SW 1271 (cell line): ENCODE measurements around the gene KCNAB1.

ENCODE experiments used
- DNase-seq, 2 experiments: peaks; one replicate each; lab custom pipeline; 2025; lab: John Stamatoyannopoulos, UW

The KCNAB1 gene

GRCh38 chr3:156371701-156372100, 251.3 kb downstream of the KCNAB1 start:
- no peak for DNase-seq

GRCh38 chr3:156373095-156373494, 252.7 kb downstream of the KCNAB1 start:
- DNase-seq = no peak

GRCh38 chr3:156373654-156374053, 253.3 kb downstream of the KCNAB1 start:
- DNase-seq = no peak

- DNase-seq = no peak
Measured at GRCh38 chr3:156376199-156376598, 255.8 kb downstream of the KCNAB1 start.

DNA sequence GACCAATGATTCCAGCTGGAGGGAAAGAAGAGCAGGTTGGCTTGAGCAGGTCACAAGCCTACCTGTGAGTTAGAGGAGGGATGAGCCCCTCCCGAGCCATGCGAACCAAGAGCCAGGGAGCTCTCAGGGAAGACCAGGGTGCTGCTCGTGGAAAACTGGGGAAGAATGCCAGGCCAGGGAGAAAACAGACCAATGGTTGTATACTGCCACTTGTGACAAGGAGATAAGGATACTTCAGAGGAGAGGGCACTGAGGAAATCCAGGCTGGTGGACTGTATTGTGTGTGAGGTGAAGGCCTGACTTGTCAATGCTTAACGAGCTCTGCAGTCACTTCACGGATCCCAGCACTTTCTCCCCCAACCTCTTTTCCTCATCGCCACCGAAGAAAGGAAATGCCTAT, 256.9 kb downstream of the KCNAB1 start:
- DNase-seq = no peak

- DNase-seq = no peak
Measured at GRCh38 chr3:156377718-156378117, 257.3 kb downstream of the KCNAB1 start.

- DNase-seq = no peak
Measured at GRCh38 chr3:156378871-156379270, 258.5 kb downstream of the KCNAB1 start.

DNA sequence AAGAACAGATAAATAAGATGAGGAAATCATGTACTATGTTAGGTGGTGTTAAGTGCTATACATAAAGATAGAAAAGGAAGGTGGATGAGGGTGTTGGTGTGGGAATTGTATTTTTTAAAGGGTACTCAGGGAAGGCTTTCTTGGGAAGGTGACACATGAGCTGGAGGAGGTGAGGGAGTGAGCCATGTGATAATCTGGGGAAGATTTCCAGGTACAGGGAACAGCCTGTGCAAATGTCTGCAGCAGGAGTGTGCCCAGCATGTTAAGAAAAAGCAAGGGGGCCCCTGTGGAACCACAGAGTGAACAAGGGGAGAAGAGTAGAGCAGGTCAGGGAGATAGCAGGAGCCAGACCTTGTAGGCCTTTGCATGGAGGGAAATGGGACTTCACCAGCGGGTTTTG, 258.9 kb downstream of the KCNAB1 start:
- no peak for DNase-seq

DNA sequence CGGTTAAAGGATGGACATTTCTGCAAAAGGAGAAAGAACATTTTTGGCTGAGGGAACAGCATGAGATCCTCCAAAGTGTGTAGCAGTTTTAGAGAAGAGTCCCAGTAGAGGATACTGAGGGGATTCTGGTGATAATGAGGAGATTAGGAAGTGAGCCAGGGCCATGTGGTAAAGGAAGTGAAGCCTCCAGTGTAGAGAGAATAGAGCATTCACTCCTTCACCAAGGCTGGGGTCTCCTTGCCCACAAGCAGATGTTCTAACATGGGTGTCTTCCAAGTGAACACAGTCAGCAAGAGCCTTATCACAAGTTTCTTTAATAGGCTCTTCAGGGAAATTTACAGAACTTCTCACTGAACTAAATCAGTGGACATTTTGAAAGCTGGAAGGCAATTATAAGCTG, 260.9 kb downstream of the KCNAB1 start:
- no peak for DNase-seq

DNA sequence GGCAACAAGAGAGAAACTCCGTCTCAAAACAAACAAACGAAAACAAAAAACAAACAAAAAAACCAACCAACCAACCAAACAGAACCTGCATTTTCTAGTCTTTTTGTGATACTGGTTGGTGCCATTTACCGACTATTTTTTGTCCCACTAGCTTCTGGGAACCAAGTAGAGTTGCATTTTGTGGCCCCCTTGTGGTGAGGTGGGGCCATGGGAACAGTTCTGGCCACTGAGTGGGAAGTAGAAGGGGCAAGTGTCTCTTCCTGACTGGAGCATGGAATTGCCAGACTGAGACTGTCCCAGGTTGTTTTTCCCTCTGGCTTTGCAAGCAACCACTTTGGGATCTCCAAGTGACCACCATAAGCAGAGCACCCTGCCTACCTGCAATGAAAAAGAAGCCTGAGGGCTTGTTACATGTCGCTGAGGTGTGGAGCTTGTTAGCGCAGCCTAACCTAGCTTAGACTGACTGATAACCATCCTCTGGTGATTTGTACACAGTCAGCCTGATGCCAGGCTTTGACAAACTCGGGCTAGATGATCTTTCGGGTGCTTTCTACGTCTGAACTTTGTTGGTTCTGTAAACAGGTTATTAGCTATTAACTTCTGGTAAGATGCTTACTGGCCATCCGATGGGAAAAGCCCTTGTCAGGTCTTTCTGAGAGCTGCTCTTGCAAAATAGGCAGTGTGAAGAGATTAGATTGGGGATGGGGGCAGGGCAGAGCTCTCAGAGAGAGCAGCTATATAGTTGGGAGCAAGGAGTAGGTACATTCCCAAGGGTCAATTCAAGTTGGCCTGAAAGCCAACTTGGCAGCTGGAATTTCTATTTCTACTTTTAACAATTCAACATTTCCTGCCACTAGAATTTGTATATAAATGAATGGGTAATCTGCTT, 262.3 kb downstream of the KCNAB1 start:
- peak in 1 of 2 experiments; percentile 32 for DNase-seq

GRCh38 chr3:156383441-156384025, 263.2 kb downstream of the KCNAB1 start:
- DNase-seq = no peak

DNA sequence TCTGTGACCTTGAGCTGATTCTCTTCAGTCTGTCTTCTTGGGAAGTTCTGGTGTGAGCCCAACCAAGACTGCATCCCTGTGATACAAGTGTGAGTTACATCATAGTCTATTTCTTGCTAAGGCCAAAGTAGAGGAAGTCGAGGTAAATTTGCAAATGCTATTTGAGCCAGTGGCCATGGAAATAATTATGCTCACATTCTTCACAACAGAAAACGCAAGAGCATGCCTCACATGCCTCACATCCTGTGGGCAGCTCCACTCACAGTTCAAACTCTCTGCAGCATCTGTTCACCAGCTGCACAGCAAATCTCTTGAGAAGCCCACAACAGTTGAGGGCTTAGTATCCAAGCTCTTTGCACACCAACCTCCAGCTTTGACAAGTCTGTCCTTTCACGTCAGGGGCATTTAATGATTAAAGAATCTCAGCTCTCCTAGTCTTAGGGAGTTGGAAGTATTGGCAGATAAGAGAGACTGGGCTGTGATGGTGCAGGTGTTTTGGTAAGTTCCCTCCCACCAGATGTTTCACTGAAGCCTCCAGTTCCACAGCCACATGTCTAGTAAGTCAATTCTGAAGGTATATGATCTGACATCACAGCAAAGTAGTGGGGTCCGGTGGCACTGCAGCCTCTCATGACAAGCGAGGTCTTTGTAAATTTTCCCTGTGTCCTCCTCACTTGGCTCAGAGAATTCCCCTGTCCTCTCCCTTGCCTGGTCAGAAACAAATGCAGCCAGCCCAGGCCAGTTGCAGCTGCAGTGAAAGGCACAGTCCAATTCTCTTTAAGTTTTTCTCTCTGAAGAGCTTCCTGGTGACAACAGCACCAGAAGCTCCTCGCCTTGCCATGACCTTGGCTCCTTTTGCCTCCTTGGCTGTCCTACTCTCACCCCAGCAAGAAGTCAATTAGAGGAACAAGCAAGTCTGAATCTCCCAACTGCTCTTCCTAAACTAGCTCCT, 268.4 kb downstream of the KCNAB1 start:
- no peak for DNase-seq

GRCh38 chr3:156389449-156389950, 269.1 kb downstream of the KCNAB1 start:
- no peak for DNase-seq

DNA sequence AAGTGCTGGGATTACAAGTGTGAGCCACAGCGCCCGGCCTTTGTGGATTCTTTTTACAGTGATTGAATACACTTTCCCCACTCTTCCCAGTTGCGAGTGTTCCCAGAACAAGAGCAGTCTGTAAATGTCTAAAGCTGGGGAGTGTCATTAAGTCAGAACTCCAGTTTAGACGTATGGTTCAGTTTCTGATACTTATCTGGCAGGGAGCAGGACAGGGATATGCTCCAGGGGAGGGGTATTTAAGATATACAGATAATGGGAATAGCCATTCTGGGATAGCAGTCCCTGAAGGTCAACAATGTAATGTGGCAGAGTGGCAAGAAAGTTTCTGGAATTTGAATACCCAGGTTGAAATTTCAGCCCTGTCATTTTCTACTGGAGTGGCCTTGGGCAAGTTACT, 270.5 kb downstream of the KCNAB1 start:
- DNase-seq = no peak

DNA sequence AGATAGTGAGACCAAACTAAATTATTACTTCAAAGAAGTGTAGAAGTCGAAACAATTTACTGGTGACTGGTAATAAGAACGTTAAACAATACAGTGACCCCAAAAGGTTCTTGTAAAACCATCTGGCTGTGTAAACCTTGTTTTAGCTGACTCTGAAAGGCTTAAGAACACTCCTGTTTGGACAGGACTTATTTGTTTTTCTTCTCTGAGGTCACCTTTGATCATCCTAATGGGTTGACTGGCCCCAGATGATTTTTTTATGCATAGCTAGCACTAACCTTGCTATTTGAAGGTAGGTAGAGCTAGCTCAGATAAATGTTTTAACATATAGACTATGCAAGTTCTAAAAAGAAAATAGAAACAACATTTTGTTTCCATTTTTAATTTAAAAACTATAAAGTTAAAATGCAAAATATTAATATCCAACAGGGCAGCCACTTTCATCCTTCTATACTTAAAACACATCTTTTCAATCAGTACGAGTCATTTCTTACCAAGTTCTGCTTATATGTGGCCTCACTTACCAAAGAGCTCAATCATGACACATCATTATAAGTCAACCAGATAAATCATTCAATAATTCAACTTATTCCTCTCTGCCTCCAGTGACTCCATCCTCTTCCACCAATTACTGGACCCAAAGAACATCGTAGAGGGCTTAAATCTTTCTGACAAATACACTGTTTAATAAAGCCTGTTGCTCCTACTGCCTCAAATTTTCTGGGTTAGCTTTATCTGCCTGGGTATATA, 275.8 kb downstream of the KCNAB1 start:
- no peak for DNase-seq

DNA sequence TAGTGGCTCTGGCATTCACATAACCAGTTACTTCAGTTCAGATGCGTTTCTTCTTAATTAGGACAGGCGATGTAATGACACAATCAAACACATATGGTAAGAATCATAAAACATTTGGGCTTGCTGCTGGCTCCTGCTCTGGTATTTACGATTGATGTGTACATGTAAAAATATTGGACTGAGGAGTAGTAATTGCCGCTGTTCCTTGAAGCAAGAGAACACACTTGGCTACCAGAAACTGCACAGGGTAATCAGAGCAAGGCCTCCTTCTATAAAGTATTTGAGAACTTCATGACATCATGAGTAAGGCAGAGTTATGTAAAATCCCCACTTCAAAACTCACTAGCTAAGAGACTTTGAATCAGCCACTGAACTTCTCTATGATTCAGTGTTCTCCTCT, 276.5 kb downstream of the KCNAB1 start:
- no peak for DNase-seq

- DNase-seq = no peak
Measured at GRCh38 chr3:156397534-156397933, 277.2 kb downstream of the KCNAB1 start.

GRCh38 chr3:156400062-156400461, 279.7 kb downstream of the KCNAB1 start:
- DNase-seq = no peak

DNA sequence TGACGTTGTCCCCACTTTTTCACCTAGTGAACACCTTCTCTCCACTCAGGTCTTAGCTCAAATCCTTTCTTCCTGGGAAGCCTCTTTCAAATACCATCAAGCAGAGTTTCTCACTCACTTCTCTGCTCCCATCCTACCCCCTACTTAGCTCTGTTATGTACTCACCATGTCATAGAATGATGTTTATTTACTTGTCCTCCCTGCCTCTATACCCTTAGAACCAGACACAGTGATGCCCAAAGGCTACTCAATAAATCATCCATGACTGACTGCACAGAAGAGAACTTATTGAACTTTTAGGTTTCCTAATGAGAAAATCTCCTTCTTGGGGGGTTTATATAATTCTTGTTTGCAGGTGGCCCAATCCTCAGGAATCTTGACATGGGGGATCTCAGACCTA, 280.4 kb downstream of the KCNAB1 start:
- no peak for DNase-seq

GRCh38 chr3:156404217-156404616, 283.8 kb downstream of the KCNAB1 start:
- DNase-seq = no peak

DNA sequence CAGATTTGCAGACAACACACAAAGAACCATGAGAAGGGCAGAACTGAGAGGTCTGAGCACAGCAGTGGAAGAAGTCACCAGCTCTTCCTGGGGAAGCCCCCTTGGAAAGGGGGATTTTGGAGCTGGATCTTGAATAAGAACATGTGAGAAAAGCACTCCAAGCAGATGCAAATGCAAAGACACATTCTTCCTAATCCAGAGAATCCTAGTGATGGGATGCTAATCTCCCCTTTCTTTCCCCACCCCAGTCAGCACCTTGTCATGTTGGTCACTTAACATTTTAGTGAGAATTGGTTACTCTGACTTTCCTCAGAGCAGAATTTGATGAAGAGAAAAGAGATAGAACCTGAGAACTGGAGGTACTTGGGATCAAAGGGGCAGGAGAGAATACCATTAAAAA, 286.0 kb downstream of the KCNAB1 start:
- no peak for DNase-seq
